Endometrial microvascular endothelial cells (primary cell): Measurements from ENCODE around the gene HAUS5. TPM values are rescaled to one million over a fixed set of nuclear protein-coding genes. Genes with fewer than 3 reads are reported as not detected.
"Not testable (repeated sequence)": the region's sequence is repeated elsewhere in the genome, so short reads cannot be mapped to it uniquely, and the experiment has no call there.

Experiments used
- in situ Hi-C: cut with HindIII; loops from 2 replicates; pipeline ENCODE4 v1.10.0; 2017; ENCODE audit warnings: low sequenced_read_pairs, low pct_unique_long_range_greater_than_20kb; ENCODE audit errors: inconsistent ontology term
- total RNA-seq: library from RNA; depleted of rRNA; stranded (reverse); fragments of >200 nt; gene quantifications from one replicate; pipeline ENCODE4 v1.2.3, GENCODE V29; 2015; ENCODE audit errors: inconsistent ontology term

The HAUS5 gene, protein sequence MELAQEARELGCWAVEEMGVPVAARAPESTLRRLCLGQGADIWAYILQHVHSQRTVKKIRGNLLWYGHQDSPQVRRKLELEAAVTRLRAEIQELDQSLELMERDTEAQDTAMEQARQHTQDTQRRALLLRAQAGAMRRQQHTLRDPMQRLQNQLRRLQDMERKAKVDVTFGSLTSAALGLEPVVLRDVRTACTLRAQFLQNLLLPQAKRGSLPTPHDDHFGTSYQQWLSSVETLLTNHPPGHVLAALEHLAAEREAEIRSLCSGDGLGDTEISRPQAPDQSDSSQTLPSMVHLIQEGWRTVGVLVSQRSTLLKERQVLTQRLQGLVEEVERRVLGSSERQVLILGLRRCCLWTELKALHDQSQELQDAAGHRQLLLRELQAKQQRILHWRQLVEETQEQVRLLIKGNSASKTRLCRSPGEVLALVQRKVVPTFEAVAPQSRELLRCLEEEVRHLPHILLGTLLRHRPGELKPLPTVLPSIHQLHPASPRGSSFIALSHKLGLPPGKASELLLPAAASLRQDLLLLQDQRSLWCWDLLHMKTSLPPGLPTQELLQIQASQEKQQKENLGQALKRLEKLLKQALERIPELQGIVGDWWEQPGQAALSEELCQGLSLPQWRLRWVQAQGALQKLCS
- 20.8 TPM for total RNA-seq

DNA sequence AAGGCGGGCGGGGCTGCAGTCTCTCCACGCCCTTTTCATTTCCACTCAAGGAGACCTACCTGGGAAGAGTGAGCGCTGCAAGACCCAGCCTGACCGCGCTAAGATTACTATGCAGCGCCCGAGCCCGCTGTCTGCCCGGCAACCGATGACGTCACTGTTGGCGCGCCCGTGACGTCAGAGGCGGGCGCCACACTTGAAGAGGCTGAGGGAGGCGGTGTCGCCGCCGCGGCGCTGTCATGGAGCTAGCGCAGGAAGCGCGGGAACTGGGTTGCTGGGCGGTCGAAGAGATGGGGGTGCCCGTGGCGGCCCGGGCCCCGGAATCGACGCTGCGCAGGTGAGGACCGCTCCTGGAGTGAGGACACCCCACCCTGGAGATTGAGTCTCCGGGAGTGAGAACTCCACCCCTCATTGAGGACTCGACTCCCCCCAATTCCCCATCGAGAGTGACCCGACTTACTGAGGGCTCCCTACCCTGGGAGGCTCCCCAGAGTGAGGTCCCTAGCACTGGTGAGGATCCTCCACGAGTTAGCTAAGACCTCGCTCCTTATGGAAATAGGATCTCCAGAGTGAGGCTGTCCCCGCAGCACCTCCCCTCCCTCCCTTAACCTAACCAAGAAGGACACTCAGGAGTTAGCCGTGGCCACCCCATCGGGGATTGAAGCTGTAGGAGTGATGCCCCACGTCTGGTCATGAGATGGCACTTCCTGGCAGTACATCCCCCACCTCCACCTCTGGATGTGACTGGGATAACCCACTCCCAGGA, at the start of gene HAUS5:
Gene HAUS5, plus strand, starts transcription at position 177 of the 763 bp plus-strand sequence. Its CDS starts 60 bp downstream, at position 237.
- in situ Hi-C loops: no loop called here

DNA sequence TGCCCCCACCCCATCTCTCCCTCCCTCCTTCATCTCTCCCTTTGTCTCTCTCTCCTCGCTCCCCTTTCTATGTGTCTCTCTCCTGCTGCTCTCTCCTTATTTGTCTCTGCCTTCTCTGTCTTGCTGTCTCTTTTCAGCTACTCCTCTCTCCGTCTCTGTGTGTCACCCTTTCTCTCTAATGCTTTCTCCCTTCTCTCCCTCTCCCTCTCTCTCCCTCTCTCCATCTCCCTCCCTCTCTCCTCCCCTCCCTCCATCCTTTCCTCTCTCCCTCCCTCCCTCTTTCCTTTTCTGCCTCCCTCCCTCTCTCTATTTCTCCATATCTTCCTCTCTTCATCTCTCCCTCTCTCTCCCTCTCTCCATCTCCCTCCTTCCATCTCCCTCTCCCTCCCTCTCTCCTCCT, 49.8 kb upstream of the HAUS5 start:
- in situ Hi-C loops: no loop called here

DNA sequence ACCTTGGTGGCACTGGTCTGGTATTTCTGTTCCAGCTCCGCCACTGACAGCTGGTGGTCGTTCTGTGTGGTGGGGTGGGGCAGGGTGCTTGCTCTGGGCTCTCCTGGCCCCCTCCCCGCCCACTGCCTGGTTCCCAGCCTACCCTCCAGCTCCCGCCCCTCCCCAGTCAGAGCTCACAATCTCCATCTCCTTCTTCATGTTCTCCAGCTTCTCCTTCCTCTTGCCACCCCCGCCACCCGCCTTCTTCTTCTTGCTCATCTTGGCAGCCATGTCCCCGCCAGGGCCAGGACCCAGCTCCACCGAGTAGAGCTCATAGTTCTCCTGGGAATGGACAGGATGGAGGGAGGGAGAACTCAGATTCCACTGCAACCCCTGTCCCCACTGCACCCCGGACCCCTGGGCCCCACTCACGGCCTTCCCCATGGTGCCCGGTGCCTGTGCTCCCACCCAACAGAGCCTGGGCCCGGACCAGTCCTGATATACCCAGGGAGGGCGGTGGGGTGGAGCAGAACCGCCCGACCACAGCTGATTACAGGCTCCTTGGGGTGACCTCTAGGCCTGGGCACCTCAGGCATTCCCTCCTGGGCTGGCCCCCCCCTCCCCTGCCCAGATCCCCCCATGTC, 49.2 kb upstream of the HAUS5 start, which contains the start of gene ATP4A:
Gene ATP4A, minus strand, starts transcription at position 452 of the 623 bp plus-strand sequence. Its CDS starts 29 bp downstream, at position 423.
- in situ Hi-C loops: no loop called here

DNA sequence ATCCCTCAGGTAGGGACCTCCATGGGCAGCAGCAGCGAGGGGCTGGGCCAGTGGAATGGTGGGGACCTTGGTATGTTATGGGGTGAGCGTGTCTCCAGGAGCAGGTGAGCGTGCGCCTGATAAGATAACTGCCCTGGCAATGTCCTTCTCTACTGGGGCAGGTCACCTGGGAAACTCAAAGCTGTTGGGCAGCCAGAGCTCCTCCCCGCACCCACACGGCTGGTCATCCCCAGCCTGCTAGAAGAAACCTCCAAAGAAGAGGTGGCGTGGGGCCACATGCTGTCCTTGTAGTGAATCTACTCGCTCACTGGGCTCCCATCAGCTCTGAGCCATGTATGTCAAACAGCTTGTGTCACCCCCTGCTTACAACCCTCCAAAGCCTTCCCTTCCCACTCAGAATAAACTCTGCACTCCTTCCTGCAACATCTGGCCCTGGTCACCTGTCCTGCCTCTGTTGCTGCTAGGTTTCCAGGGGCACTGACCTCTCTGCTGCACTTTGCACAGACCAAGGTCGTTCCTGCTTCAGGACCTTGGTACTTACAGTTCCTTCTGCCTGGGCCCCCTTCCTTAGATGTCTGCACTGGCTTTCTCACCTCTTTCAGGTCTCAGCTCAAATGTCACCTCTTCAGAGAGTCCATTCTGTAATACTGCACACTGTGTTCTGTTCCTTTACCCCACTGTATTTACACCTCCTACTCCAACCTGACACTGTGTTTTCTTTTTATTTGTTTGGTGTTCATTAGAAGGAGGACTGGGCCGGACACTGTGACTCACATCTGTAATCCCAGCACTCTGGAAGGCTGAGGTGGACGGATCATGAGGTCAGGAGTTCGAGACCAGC, 47.3 kb upstream of the HAUS5 start:
- in situ Hi-C loops: no loop called here

DNA sequence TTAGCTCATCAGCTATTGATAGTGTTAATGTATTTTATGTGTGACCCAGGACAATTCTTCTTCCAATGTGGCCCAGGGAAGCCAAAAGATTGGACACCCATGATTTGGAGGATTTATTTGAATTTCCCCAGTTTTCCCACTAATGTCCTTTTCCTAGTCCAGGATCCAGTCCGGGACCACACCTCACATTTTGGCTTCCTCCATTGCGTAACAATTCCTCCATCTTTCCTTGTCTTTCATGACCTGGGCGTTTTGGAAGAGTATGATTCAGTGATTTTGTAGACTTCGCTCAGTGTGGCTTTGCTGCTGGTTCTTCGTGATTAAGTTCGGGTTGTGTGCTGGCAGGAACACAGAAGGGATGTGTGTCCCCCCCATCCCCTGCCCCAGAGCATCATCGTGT, 45.8 kb upstream of the HAUS5 start:
- in situ Hi-C loops: no loop called here

DNA sequence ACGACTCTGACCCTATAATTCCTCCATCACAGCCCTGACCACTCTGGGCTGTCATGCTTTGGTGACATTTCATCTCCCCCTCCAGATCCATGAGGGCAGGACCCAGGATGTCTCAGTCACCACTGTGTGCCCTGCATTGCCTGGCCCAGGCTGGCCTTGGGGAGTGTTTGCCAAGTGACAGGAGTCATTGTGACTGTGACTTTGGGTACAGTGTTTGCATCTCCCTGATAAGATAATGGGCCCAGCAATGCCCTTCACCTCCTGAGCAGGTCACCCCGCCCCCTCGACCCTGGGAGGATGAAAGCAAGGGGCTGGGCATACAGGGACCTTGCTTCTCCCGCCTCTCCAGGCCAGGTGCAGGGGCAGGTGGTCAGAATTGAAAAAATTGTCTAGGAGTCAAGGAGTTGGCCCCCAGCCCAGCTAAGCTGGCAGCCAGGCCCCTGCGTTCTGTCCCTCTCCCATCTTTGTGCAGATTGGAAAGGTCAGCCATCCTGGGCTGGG, 43.2 kb upstream of the HAUS5 start:
- in situ Hi-C loops: no loop called here

DNA sequence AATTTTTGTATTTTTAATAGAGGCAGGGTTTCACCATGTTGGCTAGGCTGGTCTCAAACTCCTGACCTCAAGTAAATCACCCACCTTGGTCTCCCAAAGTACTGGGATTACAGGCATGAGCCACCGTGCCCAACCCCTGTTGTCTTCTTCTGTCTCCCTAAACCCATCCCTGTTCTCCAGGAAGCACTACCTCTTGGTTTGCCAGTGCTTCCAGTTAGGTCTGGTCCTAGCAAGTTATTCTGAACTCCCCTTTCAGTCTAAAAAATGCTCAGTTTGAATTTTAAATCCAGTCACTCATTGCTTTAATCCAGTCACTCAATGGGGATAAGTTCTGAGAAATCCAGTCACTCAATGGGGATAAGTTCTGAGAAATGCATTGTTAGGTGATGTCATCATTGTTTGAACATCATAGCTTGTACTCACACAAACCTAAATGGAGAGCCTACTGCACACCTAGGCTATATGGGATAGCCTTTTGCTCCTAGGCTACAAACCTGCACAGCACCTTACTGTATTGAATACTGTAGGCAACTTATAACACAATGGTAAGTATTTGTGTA, 41.0 kb upstream of the HAUS5 start:
- in situ Hi-C loops: no loop called here

DNA sequence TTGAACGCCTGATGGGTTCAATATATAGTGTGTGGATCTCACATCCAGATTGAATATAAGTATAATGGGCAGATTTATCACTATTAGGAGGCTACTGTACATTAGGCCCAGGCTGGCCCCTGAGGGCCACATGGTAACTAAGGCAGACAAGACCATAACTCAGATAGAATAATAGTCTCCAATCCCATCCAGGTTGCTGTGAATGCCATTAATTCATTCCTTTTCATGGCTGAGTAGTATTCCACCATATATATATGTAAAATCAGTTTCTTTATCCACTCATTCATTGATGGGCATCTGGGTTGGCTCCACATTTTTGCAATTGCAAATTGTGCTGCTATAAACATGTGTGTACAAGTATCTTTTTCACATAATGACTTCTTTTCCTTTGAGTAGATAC, 34.6 kb upstream of the HAUS5 start:
- in situ Hi-C loops: no loop called here

DNA sequence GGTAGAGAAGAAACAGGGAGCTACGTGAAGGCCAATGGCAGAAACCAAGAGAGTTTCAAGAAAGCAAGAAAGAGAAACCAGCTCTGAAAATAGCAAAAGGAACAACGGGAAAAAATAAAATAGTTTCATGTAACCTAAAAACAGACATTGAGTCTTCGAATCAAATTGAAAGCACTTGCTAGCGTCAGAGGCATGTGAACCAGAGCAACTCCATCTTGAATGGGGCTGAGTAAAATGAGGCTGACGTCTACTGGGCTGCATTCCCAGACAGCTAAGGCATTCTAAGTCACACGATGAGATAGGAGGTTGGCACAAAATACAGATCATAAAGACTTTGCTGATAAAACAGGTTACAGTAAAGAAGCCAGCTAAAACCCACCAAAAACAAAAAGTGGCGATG, 33.8 kb upstream of the HAUS5 start:
- in situ Hi-C loops: no loop called here

DNA sequence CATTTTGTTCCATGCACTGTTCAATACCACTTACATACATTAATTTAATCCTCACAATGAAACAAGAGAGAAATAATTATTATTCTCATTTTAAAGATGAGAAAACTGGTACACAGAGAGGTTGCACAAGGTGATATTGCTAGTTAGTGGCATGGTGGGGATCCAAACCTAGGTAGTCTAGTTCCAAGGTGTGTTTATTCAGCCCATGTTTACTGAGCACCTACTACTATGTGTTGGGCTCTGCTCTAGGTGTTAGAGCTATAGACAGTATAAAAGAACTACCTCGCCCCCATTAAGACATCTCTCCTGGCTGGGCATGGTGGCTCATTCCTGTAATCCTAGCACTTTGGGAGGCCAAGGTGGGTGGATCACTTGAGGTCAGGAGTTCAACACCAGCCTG, 29.8 kb upstream of the HAUS5 start:
- in situ Hi-C loops: no loop called here

DNA sequence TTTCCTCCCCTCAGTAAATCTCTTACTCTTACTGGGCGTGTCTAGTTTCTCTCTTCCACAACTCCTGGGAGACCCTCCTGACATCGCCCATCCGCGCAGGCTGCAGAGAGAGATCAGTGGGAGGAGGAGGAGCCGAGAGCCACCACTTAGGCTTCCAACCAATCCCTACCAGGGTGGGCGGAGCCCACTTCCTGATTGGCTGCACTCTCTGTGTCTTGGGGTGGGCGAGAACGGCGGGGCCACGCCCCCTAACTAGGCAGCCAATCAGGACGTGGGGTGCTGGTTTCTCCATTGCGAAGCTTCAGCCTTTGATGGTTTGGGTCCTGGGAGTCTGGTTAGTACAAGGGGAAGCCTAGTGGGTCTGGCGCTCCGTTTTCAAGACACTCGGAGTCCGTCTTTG, 26.7 kb upstream of the HAUS5 start, which contains the start of gene PMIS2:
Gene PMIS2, plus strand, starts transcription at position 326 of the 400 bp plus-strand sequence. CDS start 87 bp downstream, outside the sequence.
- in situ Hi-C loops: no loop called here

DNA sequence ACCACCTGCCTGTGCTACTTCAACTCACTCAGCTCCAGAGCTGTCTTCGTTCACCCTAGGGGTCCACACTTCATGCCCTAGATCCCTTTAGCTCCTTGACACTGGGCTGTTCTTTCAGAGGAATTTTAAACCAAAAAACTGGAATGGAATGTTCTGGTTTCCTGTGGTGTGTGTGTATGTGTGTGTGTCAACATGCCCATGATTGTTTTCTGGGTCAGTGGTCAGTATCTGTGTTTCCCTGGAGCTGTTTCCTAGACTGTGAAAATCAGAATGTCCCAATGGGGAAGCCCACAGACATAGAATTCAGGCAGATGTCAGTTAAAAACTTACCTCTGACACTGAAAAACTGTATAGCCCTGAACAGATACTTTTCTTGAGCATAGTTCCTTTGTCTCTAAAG, 25.2 kb upstream of the HAUS5 start:
- in situ Hi-C loops: no loop called here

DNA sequence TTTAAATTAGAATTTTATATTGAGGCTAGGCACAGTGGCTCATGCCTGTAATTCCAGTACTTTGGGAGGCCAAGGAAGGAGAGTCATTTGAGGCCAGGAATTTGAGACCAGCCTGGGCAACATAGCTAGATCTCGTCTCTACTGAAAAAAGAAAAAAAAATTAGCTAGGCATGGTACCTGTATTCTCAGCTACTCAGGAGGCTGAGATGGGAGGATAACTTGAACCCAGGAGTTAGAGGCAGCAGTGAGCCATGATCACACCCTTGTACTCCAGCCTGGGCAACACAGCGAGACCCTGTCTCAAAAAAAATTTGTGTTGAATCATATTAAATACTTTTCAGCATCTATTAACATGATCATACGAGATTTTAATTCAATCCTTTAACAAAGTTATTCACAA, 21.7 kb upstream of the HAUS5 start:
- in situ Hi-C loops: no loop called here

DNA sequence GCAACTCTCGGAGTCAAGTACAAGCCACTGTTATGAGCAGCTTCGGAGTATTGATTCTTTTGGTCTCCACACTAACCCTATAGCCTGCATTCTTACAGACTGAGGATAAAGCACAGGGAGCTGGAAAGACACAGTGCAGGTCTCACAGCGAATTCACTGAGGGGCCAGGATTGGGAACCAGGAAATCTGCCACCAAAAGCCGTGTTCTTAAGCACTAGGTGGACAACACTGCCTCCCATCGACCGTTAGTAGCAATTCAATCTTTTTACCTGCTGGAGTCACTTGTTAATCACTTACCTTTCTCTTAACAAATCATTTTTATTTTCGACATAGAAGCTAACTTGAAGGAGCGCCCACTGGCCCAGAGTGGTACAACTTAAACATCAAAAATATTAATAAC, 20.3 kb upstream of the HAUS5 start:
- in situ Hi-C loops: no loop called here

DNA sequence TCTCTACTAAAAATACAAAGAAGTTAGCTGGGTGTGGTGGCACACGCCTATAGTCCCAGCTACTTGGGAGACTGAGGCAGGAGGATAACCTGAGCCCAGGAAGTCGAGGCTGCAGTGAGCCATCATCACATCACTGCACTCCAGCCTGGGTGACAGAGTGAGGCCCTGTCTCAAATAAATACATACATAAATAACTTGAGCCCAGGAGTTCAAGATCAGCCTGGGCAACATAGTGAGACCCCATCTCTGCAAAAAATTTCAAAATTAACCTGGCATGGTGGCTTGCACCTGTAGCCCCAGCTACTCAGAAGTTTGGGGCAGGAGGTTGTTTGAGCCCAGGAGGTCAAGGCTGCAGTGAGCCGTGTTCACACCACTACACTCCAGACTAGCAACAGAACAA, 17.5 kb upstream of the HAUS5 start:
- in situ Hi-C loops: not testable (repeated sequence)

DNA sequence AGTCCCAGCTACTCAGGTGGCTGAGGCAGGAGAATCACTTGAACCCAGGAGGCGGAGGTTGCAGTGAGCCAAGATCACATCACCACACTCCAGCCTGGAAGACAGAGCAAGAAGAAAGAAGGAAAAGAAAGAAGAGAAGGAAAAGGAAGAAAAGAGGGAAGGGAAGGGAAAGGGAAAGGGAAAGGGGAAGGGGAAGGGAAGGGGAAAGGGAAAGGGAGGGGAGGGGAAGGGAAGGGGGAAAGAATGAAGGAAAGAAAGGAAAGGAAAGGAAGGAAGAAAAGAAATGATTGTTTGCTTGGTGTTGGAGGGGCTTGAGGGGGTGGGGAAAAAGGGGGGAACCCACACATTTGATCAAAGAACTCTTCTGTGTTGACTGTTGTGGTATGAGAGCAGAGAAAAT, 16.6 kb upstream of the HAUS5 start:
- in situ Hi-C loops: no loop called here

DNA sequence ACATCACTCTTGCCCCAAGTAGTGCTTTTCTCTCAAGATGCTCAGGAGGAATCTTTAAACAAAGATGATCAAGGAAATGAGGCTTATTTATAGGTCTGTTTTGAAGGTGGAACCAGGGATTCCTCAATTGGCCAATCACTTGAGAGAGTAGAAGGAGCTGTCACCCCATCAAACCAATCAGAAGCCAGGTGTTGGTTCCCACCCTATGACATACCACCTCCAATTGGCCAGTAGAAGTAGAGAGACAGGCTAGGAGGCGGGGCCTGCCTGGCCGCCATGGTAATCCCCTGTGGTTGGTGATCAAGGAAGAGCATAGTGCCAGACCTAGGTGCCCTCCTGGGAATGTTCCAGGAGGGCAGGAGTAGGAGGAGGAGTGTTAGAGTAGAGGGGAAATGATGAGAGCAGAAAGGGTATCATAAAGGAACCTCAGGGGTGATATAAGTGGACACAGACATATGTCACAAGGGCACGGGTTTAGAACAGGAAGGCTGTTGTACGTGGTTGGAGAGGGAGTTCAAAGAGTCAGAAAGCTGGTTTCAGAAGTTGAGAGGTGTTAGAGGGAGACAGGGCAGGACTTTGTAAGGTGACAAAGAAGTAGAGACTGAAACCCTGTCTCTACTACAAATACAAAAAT, 16.1 kb upstream of the HAUS5 start:
- in situ Hi-C loops: no loop called here
